IMR-90 (cell line): ENCODE data around the gene PTPRN2. TPM values are rescaled to one million over a fixed set of nuclear protein-coding genes. Genes with fewer than 3 reads are reported as not detected.

Experiments
- ATAC-seq: fragments of 200-7000 bp; cut with Tn5 transposase; 2 replicates; pipeline ENCODE4 v1.9.1; 2020; ENCODE audit warnings: low read depth, mild to moderate bottlenecking, moderate library complexity
- BruUV-seq: library from RNA; stranded (reverse); fragments of 400-500 nt; replicated peaks from 2 replicates; lab custom pipeline; 2021; lab: Mats Ljungman, UMichigan
- CTCF ChIA-PET: fragments of 300-600 bp; formaldehyde crosslinking; extraction: SDS; loops from one replicate; lab custom pipeline; 2021; ENCODE audit warnings: antibody characterized with exemption; lab: Yijun Ruan, JAX
- POLR2A ChIA-PET: fragments of 300-600 bp; sonication (Branson Sonifier 250); formaldehyde crosslinking; loops from one replicate; lab custom pipeline; 2022; ENCODE audit warnings: antibody characterized with exemption; ENCODE audit not compliant: unreplicated experiment; lab: Charles Lee
- DNase-seq: peaks from one replicate; pipeline ENCODE4 v3.0.0; 2013
- H2AFZ ChIP-seq: replicated peaks from 2 replicates; pipeline ENCODE3; 2013; ENCODE audit warnings: low read length, mild to moderate bottlenecking; ENCODE audit not compliant: poor library complexity
- H2AK5ac ChIP-seq: 2 replicates; pipeline ENCODE4 v1.6.1; 2013; ENCODE audit warnings: low read depth, low read length, inconsistent platforms
- H2AK9ac ChIP-seq: replicated peaks from 2 replicates; pipeline ENCODE3; 2013; ENCODE audit warnings: mild to moderate bottlenecking, low read depth, low read length, moderate library complexity; ENCODE audit not compliant: poor library complexity
- H2BK120ac ChIP-seq: 2 replicates; pipeline ENCODE4 v1.6.1; 2013; ENCODE audit warnings: low read depth, low read length, inconsistent platforms
- H2BK15ac ChIP-seq: 3 replicates; pipeline ENCODE4 v1.6.1; 2013; ENCODE audit warnings: low read depth, low read length, inconsistent platforms
- H2BK20ac ChIP-seq: 2 replicates; pipeline ENCODE4 v1.6.1; 2013; ENCODE audit warnings: low read depth, mild to moderate bottlenecking, inconsistent platforms, low read length, moderate library complexity
- H2BK5ac ChIP-seq: 2 replicates; pipeline ENCODE4 v1.6.1; 2013; ENCODE audit warnings: mild to moderate bottlenecking, low read depth, low read length, inconsistent platforms; ENCODE audit not compliant: poor library complexity, severe bottlenecking
- H3K14ac ChIP-seq: replicated peaks from 2 replicates; pipeline ENCODE4 v1.6.1; 2013; ENCODE audit warnings: low read depth, low read length, inconsistent platforms
- H3K18ac ChIP-seq: 2 replicates; pipeline ENCODE4 v1.6.1; 2013; ENCODE audit warnings: low read depth, low read length, control low read depth
- H3K23ac ChIP-seq: 2 replicates; pipeline ENCODE4 v1.6.1; 2013; ENCODE audit warnings: low read depth, low read length, inconsistent platforms
- H3K27ac ChIP-seq: 2 replicates; pipeline ENCODE4 v1.5.1; 2013; ENCODE audit warnings: mild to moderate bottlenecking, control low read depth, low read length; ENCODE audit not compliant: insufficient read depth
- H3K27me3 ChIP-seq: 2 replicates; pipeline ENCODE4 v1.6.1; 2013; ENCODE audit warnings: low read length; ENCODE audit not compliant: control insufficient read depth, insufficient read depth
- H3K36me3 ChIP-seq: 2 replicates; pipeline ENCODE4 v1.6.1; 2013; ENCODE audit warnings: low read length, mixed read lengths; ENCODE audit not compliant: control insufficient read depth, insufficient read depth
- H3K4ac ChIP-seq: 2 replicates; pipeline ENCODE4 v1.6.1; 2013; ENCODE audit warnings: low read depth, low read length, inconsistent platforms
- H3K4me1 ChIP-seq: 2 replicates; pipeline ENCODE4 v1.6.1; 2013; ENCODE audit warnings: low read length, mixed read lengths; ENCODE audit not compliant: control insufficient read depth, insufficient read depth
- H3K4me2 ChIP-seq: 2 replicates; pipeline ENCODE4 v1.6.1; 2013; ENCODE audit warnings: low read depth, mild to moderate bottlenecking, control low read depth, low read length, moderate library complexity
- H3K4me3 ChIP-seq: 2 replicates; pipeline ENCODE4 v1.5.1; 2013; ENCODE audit warnings: low read depth, mild to moderate bottlenecking, control low read depth, low read length, moderate library complexity; ENCODE audit not compliant: insufficient read depth
- H3K56ac ChIP-seq: 2 replicates; pipeline ENCODE4 v1.6.1; 2013; ENCODE audit warnings: low read length, inconsistent platforms; ENCODE audit not compliant: insufficient read depth; ENCODE audit errors: extremely low read depth
- H3K79me1 ChIP-seq, 2 experiments: 2 replicates each; pipeline ENCODE4 v1.6.1; 2013; ENCODE audit warnings: low read length in 2 of 2, inconsistent platforms in 1 of 2, low read depth in 1 of 2
- H3K9ac ChIP-seq: 2 replicates; pipeline ENCODE4 v1.6.1; 2013; ENCODE audit warnings: low read depth, low read length, control low read depth
- H3K9me1 ChIP-seq: 2 replicates; pipeline ENCODE4 v1.6.1; 2013; ENCODE audit warnings: low read length, inconsistent platforms; ENCODE audit not compliant: insufficient read depth
- H3K9me3 ChIP-seq: 2 replicates; pipeline ENCODE4 v1.6.1; 2013; ENCODE audit warnings: low read length; ENCODE audit not compliant: control insufficient read depth, insufficient read depth
- H4K20me1 ChIP-seq: 2 replicates; pipeline ENCODE4 v1.6.1; 2013; ENCODE audit warnings: low read length, inconsistent platforms; ENCODE audit not compliant: insufficient read depth
- H4K5ac ChIP-seq: 2 replicates; pipeline ENCODE4 v1.6.1; 2013; ENCODE audit warnings: mild to moderate bottlenecking, low read depth, low read length, control low read depth
- H4K8ac ChIP-seq, 2 experiments: 2 replicates each; pipeline ENCODE4 v1.6.1; 2013; ENCODE audit warnings: low read depth in 2 of 2, low read length in 2 of 2, control low read depth in 1 of 2, inconsistent platforms in 1 of 2
- H4K91ac ChIP-seq: 2 replicates; pipeline ENCODE4 v1.6.1; 2013; ENCODE audit warnings: low read depth, low read length, inconsistent platforms; ENCODE audit not compliant: insufficient read depth
- BHLHE40 ChIP-seq: fragments of 150-350 bp; IDR thresholded peaks from 2 replicates; pipeline ENCODE4 v1.6.1; 2016; ENCODE audit warnings: mild to moderate bottlenecking, low read depth, low read length
- CEBPB ChIP-seq: IDR thresholded peaks from 2 replicates; pipeline ENCODE4 v1.6.1; 2012; ENCODE audit warnings: low read depth, low read length, improper control_type of control experiment
- CHD1 ChIP-seq: IDR thresholded peaks from 2 replicates; pipeline ENCODE4 v1.6.1; 2012; ENCODE audit warnings: low read depth, low read length, improper control_type of control experiment
- MAFK ChIP-seq: IDR thresholded peaks from 2 replicates; pipeline ENCODE4 v1.6.1; 2012; ENCODE audit warnings: low read depth, low read length, improper control_type of control experiment
- MAZ ChIP-seq: IDR thresholded peaks from 2 replicates; pipeline ENCODE4 v1.6.1; 2012; ENCODE audit warnings: low read depth, mild to moderate bottlenecking, low read length, improper control_type of control experiment, moderate library complexity, borderline replicate concordance
- MXI1 ChIP-seq: IDR thresholded peaks from 2 replicates; pipeline ENCODE4 v1.6.1; 2012; ENCODE audit warnings: low read depth, mild to moderate bottlenecking, low read length, moderate library complexity, borderline replicate concordance
- NFE2L2 ChIP-seq: fragments of 150-350 bp; IDR thresholded peaks from 2 replicates; pipeline ENCODE4 v1.6.1; 2016; ENCODE audit warnings: low read depth, mild to moderate bottlenecking, low read length
- RAD21 ChIP-seq: IDR thresholded peaks from 2 replicates; pipeline ENCODE4 v1.6.1; 2012; ENCODE audit warnings: low read length, improper control_type of control experiment
- RCOR1 ChIP-seq: IDR thresholded peaks from 2 replicates; pipeline ENCODE4 v1.6.1; 2012; ENCODE audit warnings: mild to moderate bottlenecking, low read length, improper control_type of control experiment; ENCODE audit not compliant: insufficient replicate concordance
- SMC3 ChIP-seq: fragments of 150-350 bp; IDR thresholded peaks from 2 replicates; pipeline ENCODE4 v1.6.1; 2016; ENCODE audit warnings: low read depth, mild to moderate bottlenecking, antibody characterized with exemption, low read length, moderate library complexity
- WGBS, 2 experiments: methylation state at CpG; one replicate each; pipeline versions ENCODE4 v1.1.5 to v1.1.7; 2013; ENCODE audit warnings: missing lambda C conversion rate in 2 of 2; ENCODE audit not compliant: insufficient read length in 1 of 2; ENCODE audit errors: extremely low coverage in 2 of 2; 5-methylcytosine and 5-hydroxymethylcytosine counted together
- dilution Hi-C: fragments of 300-500 bp; cut with HindIII; formaldehyde crosslinking; loops from one replicate; pipeline ENCODE4 v1.14.3; 2018; ENCODE audit warnings: low sequenced_read_pairs; ENCODE audit not compliant: unreplicated experiment
- in situ Hi-C: fragments of 300-500 bp; cut with MboI; formaldehyde crosslinking; loops from 3 replicates; pipeline ENCODE4 v1.14.3; 2019; ENCODE audit warnings: low sequenced_read_pairs, inconsistent platforms, mixed read lengths
- intact Hi-C: fragments of 100-400 bp; cut with micrococcal nuclease; formaldehyde crosslinking; loops from 2 replicates; pipeline ENCODE4 v1.10.0; 2022
- polyA plus RNA-seq, 3 experiments: library from polyadenylated mRNA; depleted of rRNA; stranded (reverse); fragments of >200 nt; gene quantifications; 2 replicates each; pipeline ENCODE4 v1.2.3, GENCODE V29; 2012; ENCODE audit warnings: low replicate concordance in 1 of 3
- total RNA-seq: library from RNA; depleted of rRNA; stranded (reverse); fragments of >200 nt; gene quantifications from 2 replicates; pipeline ENCODE4 v1.2.3, GENCODE V29; 2012
- TF ChIP-seq, protein P1 (sequence below): fragments of 150-350 bp; IDR thresholded peaks from 2 replicates; pipeline ENCODE4 v1.6.1; 2016; ENCODE audit warnings: low read depth, mild to moderate bottlenecking, low read length, moderate library complexity, borderline replicate concordance
- TF ChIP-seq, protein P2 (sequence below): conservative IDR thresholded peaks from 2 replicates; pipeline ENCODE4 v1.5.1; 2012; ENCODE audit warnings: mild to moderate bottlenecking, low read depth, low read length, improper control_type of control experiment
- TF ChIP-seq, protein P3 (sequence below): fragments of 150-350 bp; IDR thresholded peaks from 2 replicates; pipeline ENCODE4 v1.6.1; 2017; ENCODE audit warnings: mild to moderate bottlenecking, antibody characterized with exemption, low read length, low read depth

Gene PTPRN2
- total and polyA plus RNA-seq, 2 of the 4 experiments (the other 2 are of a cell fraction), result 0.03 TPM; not detected in 1

DNA sequence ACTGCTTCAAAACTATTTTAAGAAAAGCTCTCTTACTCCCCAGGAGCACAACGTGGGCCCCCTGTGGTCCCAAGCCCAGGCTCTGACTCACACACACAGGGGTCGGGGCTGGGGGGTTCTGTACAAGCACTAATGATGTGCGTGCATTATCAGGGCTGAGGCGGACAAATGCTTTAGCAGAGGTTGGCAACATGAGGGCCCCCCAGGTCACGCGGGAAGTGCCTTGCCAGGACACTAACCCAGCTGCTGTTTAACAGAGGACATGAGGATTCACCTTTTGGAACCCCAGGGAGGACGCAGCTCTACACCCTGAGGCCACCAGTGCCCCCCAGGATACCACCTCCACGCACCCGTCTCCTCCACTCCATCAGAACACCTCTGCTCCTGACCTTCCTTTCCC, 908.0 kb downstream of the PTPRN2 start:
- ATAC-seq (no peak), DNase-seq (no peak)
- H3K23ac ChIP-seq, result no peak overlapping the region
- H3K14ac ChIP-seq, result no peak overlapping the region
- intact Hi-C loops (no loop called here), in situ Hi-C loops (no loop called here), dilution Hi-C loops (no loop called here)
- H4K91ac ChIP-seq, result no peak overlapping the region
- H3K79me1 ChIP-seq, result no peaks in the 10 kb centered on the region
- no peak overlapping the region for H2AK9ac ChIP-seq
- H3K9me3 ChIP-seq, result peaks cover 15% of the 10 kb centered on the region
- ChIA-PET POLR2A (no interaction called here), CTCF (no interaction called here)
- H4K8ac ChIP-seq, result no peak overlapping the region
- H3K56ac ChIP-seq, result no peak overlapping the region
- no peak overlapping the region for H2BK120ac ChIP-seq
- no peak overlapping the region for H3K4ac ChIP-seq
- H2BK15ac ChIP-seq, result no peak overlapping the region
- no peak overlapping the region for H3K9ac ChIP-seq
- H2AFZ ChIP-seq, result no peak overlapping the region
- H3K4me1 ChIP-seq, result no peaks in the 10 kb centered on the region
- H3K4me3 ChIP-seq, result no peak overlapping the region
- H3K27ac ChIP-seq, result no peak overlapping the region
- TF ChIP-seq, protein P1, sequence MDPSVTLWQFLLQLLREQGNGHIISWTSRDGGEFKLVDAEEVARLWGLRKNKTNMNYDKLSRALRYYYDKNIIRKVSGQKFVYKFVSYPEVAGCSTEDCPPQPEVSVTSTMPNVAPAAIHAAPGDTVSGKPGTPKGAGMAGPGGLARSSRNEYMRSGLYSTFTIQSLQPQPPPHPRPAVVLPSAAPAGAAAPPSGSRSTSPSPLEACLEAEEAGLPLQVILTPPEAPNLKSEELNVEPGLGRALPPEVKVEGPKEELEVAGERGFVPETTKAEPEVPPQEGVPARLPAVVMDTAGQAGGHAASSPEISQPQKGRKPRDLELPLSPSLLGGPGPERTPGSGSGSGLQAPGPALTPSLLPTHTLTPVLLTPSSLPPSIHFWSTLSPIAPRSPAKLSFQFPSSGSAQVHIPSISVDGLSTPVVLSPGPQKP, result no peak
- TF ChIP-seq, protein P2, sequence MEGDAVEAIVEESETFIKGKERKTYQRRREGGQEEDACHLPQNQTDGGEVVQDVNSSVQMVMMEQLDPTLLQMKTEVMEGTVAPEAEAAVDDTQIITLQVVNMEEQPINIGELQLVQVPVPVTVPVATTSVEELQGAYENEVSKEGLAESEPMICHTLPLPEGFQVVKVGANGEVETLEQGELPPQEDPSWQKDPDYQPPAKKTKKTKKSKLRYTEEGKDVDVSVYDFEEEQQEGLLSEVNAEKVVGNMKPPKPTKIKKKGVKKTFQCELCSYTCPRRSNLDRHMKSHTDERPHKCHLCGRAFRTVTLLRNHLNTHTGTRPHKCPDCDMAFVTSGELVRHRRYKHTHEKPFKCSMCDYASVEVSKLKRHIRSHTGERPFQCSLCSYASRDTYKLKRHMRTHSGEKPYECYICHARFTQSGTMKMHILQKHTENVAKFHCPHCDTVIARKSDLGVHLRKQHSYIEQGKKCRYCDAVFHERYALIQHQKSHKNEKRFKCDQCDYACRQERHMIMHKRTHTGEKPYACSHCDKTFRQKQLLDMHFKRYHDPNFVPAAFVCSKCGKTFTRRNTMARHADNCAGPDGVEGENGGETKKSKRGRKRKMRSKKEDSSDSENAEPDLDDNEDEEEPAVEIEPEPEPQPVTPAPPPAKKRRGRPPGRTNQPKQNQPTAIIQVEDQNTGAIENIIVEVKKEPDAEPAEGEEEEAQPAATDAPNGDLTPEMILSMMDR, result no peak
- TF ChIP-seq, protein P3, sequence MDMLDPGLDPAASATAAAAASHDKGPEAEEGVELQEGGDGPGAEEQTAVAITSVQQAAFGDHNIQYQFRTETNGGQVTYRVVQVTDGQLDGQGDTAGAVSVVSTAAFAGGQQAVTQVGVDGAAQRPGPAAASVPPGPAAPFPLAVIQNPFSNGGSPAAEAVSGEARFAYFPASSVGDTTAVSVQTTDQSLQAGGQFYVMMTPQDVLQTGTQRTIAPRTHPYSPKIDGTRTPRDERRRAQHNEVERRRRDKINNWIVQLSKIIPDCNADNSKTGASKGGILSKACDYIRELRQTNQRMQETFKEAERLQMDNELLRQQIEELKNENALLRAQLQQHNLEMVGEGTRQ, result no peak
- TF ChIP-seq RCOR1 (no peak), NFE2L2 (no peak), CHD1 (no peak), MXI1 (no peak), SMC3 (no peak), MAZ (no peak), CEBPB (no peak), MAFK (no peak), RAD21 (no peak), BHLHE40 (no peak)
- no peak overlapping the region for H3K18ac ChIP-seq
- H3K4me2 ChIP-seq, result no peak overlapping the region
- H3K9me1 ChIP-seq, result no peaks in the 10 kb centered on the region
- peaks cover 7% of the 10 kb centered on the region for H3K27me3 ChIP-seq
- no peaks in the 10 kb centered on the region for H3K36me3 ChIP-seq
- no peaks in the 10 kb centered on the region for H4K20me1 ChIP-seq
- no peak overlapping the region for H2BK5ac ChIP-seq
- H4K5ac ChIP-seq, result no peak overlapping the region
- H2BK20ac ChIP-seq, result no peak overlapping the region
- H2AK5ac ChIP-seq, result no peak overlapping the region
- WGBS, 2 experiments, result 13% methylated on average over 3 of the region's 9 CpGs; no CpG with 5 or more reads in 1 of the 2 experiments
- BruUV-seq, result no TSS peak
